HCT116 (cell line): Measurements from ENCODE around the gene CARMIL1. TPM values are rescaled to one million over a fixed set of nuclear protein-coding genes. Genes with fewer than 3 reads are reported as not detected.

Experiments used
- ATAC-seq: fragments of 200-7000 bp; cut with Tn5 transposase; 2 replicates; pipeline ENCODE4 v1.9.1; 2020; ENCODE audit warnings: mild to moderate bottlenecking, moderate library complexity
- BruUV-seq: library from RNA; stranded (reverse); fragments of 400-500 nt; replicated peaks from 2 replicates; lab custom pipeline; 2021; lab: Mats Ljungman, UMichigan
- CTCF ChIA-PET: fragments of 300-600 bp; sonication (Branson Sonifier 250); formaldehyde crosslinking; loops from one replicate; lab custom pipeline; 2021; ENCODE audit warnings: antibody characterized with exemption; lab: Charles Lee
- POLR2A ChIA-PET: fragments of 300-600, 350-600 bp; sonication (Branson Sonifier 250); formaldehyde crosslinking; loops from one replicate; lab custom pipeline; 2021; ENCODE audit warnings: antibody characterized with exemption; lab: Charles Lee
- RAD21 ChIA-PET, 2 experiments: fragments of 300-600 bp; sonication (Branson Sonifier 250); formaldehyde crosslinking; loops; one replicate each; lab custom pipeline; 2023; ENCODE audit warnings: low total read pairs in 2 of 2; ENCODE audit not compliant: uncharacterized antibody in 2 of 2, unreplicated experiment in 2 of 2, low non-redundant PET in 1 of 2; lab: Charles Lee
- DNase-seq: peaks from one replicate; pipeline ENCODE4 v3.0.0-alpha.2; 2010; ENCODE audit warnings: low read depth, low spot score
- H2AFZ ChIP-seq: fragments of 200-600 bp; shearing (Covaris generic), sonication (generic); 2 replicates; pipeline ENCODE4 v1.6.1; 2017; ENCODE audit warnings: low read depth, mixed run types, mixed read lengths, antibody characterized with exemption, low read length; ENCODE audit not compliant: poor library complexity, severe bottlenecking
- H3K27ac ChIP-seq: 2 replicates; pipeline ENCODE4 v1.5.1; 2012; ENCODE audit warnings: low read depth, low read length
- H3K27me3 ChIP-seq: fragments of 200-600 bp; sonication (generic); 2 replicates; pipeline ENCODE4 v1.6.1; 2016; ENCODE audit warnings: mixed run types, low read length, mixed read lengths; ENCODE audit not compliant: insufficient read depth
- H3K36me3 ChIP-seq, 2 experiments: fragments of 200-500 bp in 1 of 2; fragments of 200-600 bp in 1 of 2; sonication (Bioruptor generic) in 1 of 2; sonication (generic) in 1 of 2; 2 replicates each; pipeline versions ENCODE4 v1.5.1 to v1.6.1; 2014 to 2016; ENCODE audit warnings: low read length in 2 of 2, inconsistent platforms in 1 of 2, mixed read lengths in 1 of 2, mixed run types in 1 of 2; ENCODE audit not compliant: insufficient read depth in 2 of 2, control insufficient read depth in 1 of 2
- H3K4me1 ChIP-seq, 2 experiments: fragments of 200-600 bp in 1 of 2; sonication (generic) in 1 of 2; 2 replicates each; pipeline versions ENCODE4 v1.5.1 to v1.6.1; 2012 to 2017; ENCODE audit warnings: low read length in 2 of 2, inconsistent platforms in 1 of 2, mild to moderate bottlenecking in 1 of 2, mixed read lengths in 1 of 2, mixed run types in 1 of 2, moderate library complexity in 1 of 2; ENCODE audit not compliant: insufficient read depth in 2 of 2, control insufficient read depth in 1 of 2
- H3K4me2 ChIP-seq: fragments of 200-600 bp; sonication (generic); 2 replicates; pipeline ENCODE4 v1.6.1; 2017; ENCODE audit warnings: mixed run types, low read length, mixed read lengths
- H3K4me3 ChIP-seq, 2 experiments: fragments of 200-600 bp in 1 of 2; sonication (generic) in 1 of 2; replicated peaks in 1 of 2; 2 replicates each; pipeline ENCODE4 v1.5.1; 2011 to 2016; ENCODE audit warnings: low read length in 2 of 2, control low read depth in 1 of 2, low read depth in 1 of 2, mild to moderate bottlenecking in 1 of 2, mixed read lengths in 1 of 2, mixed run types in 1 of 2
- H3K79me2 ChIP-seq: fragments of 200-600 bp; sonication (generic); 2 replicates; pipeline ENCODE4 v1.6.1; 2017; ENCODE audit warnings: mild to moderate bottlenecking, mixed run types, low read length, moderate library complexity, mixed read lengths; ENCODE audit not compliant: insufficient read depth
- H3K9ac ChIP-seq: fragments of 200-600 bp; sonication (generic); 2 replicates; pipeline ENCODE4 v1.6.1; 2016; ENCODE audit warnings: low read length, mixed read lengths
- H3K9me2 ChIP-seq: fragments of 200-600 bp; sonication (generic), shearing (Covaris generic); 2 replicates; pipeline ENCODE4 v1.6.1; 2017; ENCODE audit warnings: mixed run types, mild to moderate bottlenecking, moderate library complexity; ENCODE audit not compliant: insufficient read depth
- H3K9me3 ChIP-seq, 2 experiments: fragments of 200-500 bp in 1 of 2; fragments of 200-600 bp in 1 of 2; sonication (Bioruptor generic) in 1 of 2; sonication (generic) in 1 of 2; 2 replicates each; pipeline ENCODE4 v1.6.1; 2014 to 2017; ENCODE audit warnings: low read length in 2 of 2, mixed read lengths in 2 of 2, inconsistent platforms in 1 of 2, low read depth in 1 of 2, mild to moderate bottlenecking in 1 of 2, mixed run types in 1 of 2, moderate library complexity in 1 of 2; ENCODE audit not compliant: control insufficient read depth in 1 of 2, insufficient read depth in 1 of 2
- H4K20me1 ChIP-seq: fragments of 200-600 bp; sonication (generic), shearing (Covaris generic); 2 replicates; pipeline ENCODE4 v1.6.1; 2017; ENCODE audit warnings: mixed run types, mild to moderate bottlenecking, moderate library complexity; ENCODE audit not compliant: insufficient read depth
- CEBPB ChIP-seq: IDR thresholded peaks from 2 replicates; pipeline ENCODE4 v1.6.1; 2012; ENCODE audit warnings: low read depth
- EZH2phosphoT487 ChIP-seq: fragments of 200-600 bp; IDR thresholded peaks from 2 replicates; pipeline ENCODE4 v1.6.1; 2018; ENCODE audit warnings: antibody characterized with exemption, borderline replicate concordance
- FOSL1 ChIP-seq: IDR thresholded peaks from 2 replicates; pipeline ENCODE4 v1.6.1; 2012; ENCODE audit warnings: low read depth
- JUND ChIP-seq: IDR thresholded peaks from 2 replicates; pipeline ENCODE4 v1.6.1; 2012
- RAD21 ChIP-seq: IDR thresholded peaks from 2 replicates; pipeline ENCODE4 v1.6.1; 2012; ENCODE audit warnings: low read depth, mild to moderate bottlenecking
- SP1 ChIP-seq: IDR thresholded peaks from 2 replicates; pipeline ENCODE4 v1.6.1; 2012; ENCODE audit warnings: low read depth
- SRF ChIP-seq: IDR thresholded peaks from 2 replicates; pipeline ENCODE4 v1.6.1; 2012; ENCODE audit warnings: low read depth
- TCF7L2 ChIP-seq: IDR thresholded peaks from 2 replicates; pipeline ENCODE4 v1.7.0; 2011; ENCODE audit warnings: borderline replicate concordance, inconsistent platforms; ENCODE audit not compliant: insufficient read depth, insufficient read length; ENCODE audit errors: extremely low read depth
- ZFX ChIP-seq: fragments of 450-650 bp; IDR thresholded peaks from 2 replicates; pipeline ENCODE4 v1.6.1; 2017
- ZNF274 ChIP-seq: fragments of 200-500 bp; sonication (Bioruptor generic); IDR thresholded peaks from 2 replicates; pipeline ENCODE4 v1.6.1; 2014; ENCODE audit warnings: mild to moderate bottlenecking, low read depth, low read length, inconsistent platforms
- intact Hi-C: fragments of 100-400 bp; cut with micrococcal nuclease; formaldehyde crosslinking; loops from 2 replicates; pipeline ENCODE4 v1.10.0; 2022
- total RNA-seq: library from RNA; stranded (reverse); gene quantifications from one replicate; pipeline ENCODE4 v1.2.1, GENCODE V29; 2021; ENCODE audit not compliant: unreplicated experiment
- TF ChIP-seq, protein P1 (sequence below): IDR thresholded peaks from 2 replicates; pipeline ENCODE4 v1.6.1; 2012
- TF ChIP-seq, protein P2 (sequence below), 3 experiments: fragments of 200-600 bp in 1 of 3; sonication (generic) in 1 of 3; IDR thresholded peaks in 2 of 3; conservative IDR thresholded peaks in 1 of 3; 2 replicates each; pipeline ENCODE4 v1.5.1; 2012 to 2017; ENCODE audit warnings: low read depth in 2 of 3, low read length in 2 of 3, antibody characterized with exemption in 1 of 3, borderline replicate concordance in 1 of 3, control low read depth in 1 of 3, mild to moderate bottlenecking in 1 of 3, mixed read lengths in 1 of 3, mixed run types in 1 of 3, moderate library complexity in 1 of 3; ENCODE audit not compliant: insufficient read depth in 1 of 3
- TF ChIP-seq, protein P3 (sequence below): IDR thresholded peaks from 2 replicates; pipeline ENCODE4 v1.6.1; 2011; ENCODE audit warnings: mild to moderate bottlenecking, low read length, moderate library complexity; ENCODE audit not compliant: insufficient replicate concordance; ENCODE audit errors: extremely low read depth

CARMIL1 gene
- total RNA-seq, 1 experiment from 2014 or later = 21.7 TPM

DNA sequence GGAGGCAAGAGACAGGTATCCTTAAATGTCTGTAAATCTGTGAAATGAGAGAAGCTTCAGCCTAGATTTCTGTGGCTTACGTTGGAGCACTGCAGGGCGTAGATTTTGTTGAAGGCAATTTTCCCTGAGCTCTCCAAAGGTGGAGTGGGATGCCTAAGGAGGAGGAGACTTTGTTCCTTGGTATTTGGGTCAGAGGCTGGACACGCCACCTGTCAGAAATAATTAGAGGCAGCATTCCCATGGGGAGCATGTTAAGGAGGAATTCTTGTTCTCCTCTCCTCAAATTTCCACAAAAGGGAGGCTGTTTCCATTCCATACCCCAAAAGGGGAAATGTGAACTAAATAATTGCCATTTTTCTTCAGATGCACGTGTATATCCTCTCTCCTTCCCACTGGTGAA lies 361.7 kb downstream of the CARMIL1 start:
- ATAC-seq = no peak
- Histone ChIP-seq H3K79me2 (no peaks in the 10 kb centered on the region), H3K4me1 (no peaks in the 10 kb centered on the region), H3K27me3 (peaks cover 41% of the 10 kb centered on the region; the same call in 1 of the 2 replicates), H3K27ac (no peak overlapping the region), H4K20me1 (no peaks in the 10 kb centered on the region), H3K9me3 (no peaks in the 10 kb centered on the region), H3K36me3 (no peaks in the 10 kb centered on the region), H3K9me2 (no peaks in the 10 kb centered on the region), H3K4me2 (no peak overlapping the region), H3K9ac (no peak overlapping the region), H3K4me3 (no peak overlapping the region), H2AFZ (no peak overlapping the region)
- POLR2A ChIA-PET = no interaction called here
- DNase-seq = no peak
- BruUV-seq = no TSS peak
- CTCF ChIA-PET = no interaction called here
- RAD21 ChIA-PET = no interaction called here
- intact Hi-C loops = no loop called here
- TF ChIP-seq SRF (no peak), SP1 (no peak), ZNF274 (no peak), ZFX (no peak), EZH2phosphoT487 (no peak), TCF7L2 (no peak), JUND (no peak), RAD21 (no peak)
- TF ChIP-seq, protein P1, sequence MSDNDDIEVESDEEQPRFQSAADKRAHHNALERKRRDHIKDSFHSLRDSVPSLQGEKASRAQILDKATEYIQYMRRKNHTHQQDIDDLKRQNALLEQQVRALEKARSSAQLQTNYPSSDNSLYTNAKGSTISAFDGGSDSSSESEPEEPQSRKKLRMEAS = no peak

DNA sequence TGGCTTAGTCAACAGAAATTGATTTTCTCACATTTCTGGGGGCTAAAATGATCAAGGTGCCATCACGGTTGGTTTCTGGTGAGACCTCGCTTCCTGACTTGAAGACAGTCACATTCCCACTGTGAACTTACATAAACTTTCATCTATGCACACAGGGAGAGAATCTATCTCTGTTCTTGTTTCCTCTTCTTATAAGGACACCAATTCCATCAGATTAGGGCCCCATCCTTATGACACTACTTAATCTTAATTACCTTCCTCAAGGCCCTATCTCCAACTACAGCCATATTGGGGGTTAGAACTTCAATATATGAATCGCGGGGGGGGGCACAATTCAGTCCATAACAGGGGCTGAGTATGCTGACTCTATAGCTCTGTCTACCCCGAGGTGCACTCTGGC lies 362.2 kb downstream of the CARMIL1 start:
- H3K9me2 ChIP-seq = no peaks in the 10 kb centered on the region
- no peak for DNase-seq
- H2AFZ ChIP-seq = no peak overlapping the region
- no peak for ATAC-seq
- intact Hi-C loops = no loop called here
- no peaks in the 10 kb centered on the region for H4K20me1 ChIP-seq
- no peak overlapping the region for H3K4me2 ChIP-seq
- ChIA-PET RAD21 (no interaction called here), POLR2A (no interaction called here), CTCF (no interaction called here)
- H3K9ac ChIP-seq = no peak overlapping the region
- peaks cover 42% of the 10 kb centered on the region; the same call in 1 of the 2 replicates for H3K27me3 ChIP-seq
- H3K4me1 ChIP-seq = no peaks in the 10 kb centered on the region
- H3K4me3 ChIP-seq = no peak overlapping the region
- H3K27ac ChIP-seq = no peak overlapping the region
- H3K79me2 ChIP-seq = no peaks in the 10 kb centered on the region
- H3K9me3 ChIP-seq = no peaks in the 10 kb centered on the region
- H3K36me3 ChIP-seq = no peaks in the 10 kb centered on the region
- TF ChIP-seq EZH2phosphoT487 (no peak), SP1 (no peak), RAD21 (no peak), CEBPB (no peak), TCF7L2 (no peak), FOSL1 (no peak)
- TF ChIP-seq, protein P2, sequence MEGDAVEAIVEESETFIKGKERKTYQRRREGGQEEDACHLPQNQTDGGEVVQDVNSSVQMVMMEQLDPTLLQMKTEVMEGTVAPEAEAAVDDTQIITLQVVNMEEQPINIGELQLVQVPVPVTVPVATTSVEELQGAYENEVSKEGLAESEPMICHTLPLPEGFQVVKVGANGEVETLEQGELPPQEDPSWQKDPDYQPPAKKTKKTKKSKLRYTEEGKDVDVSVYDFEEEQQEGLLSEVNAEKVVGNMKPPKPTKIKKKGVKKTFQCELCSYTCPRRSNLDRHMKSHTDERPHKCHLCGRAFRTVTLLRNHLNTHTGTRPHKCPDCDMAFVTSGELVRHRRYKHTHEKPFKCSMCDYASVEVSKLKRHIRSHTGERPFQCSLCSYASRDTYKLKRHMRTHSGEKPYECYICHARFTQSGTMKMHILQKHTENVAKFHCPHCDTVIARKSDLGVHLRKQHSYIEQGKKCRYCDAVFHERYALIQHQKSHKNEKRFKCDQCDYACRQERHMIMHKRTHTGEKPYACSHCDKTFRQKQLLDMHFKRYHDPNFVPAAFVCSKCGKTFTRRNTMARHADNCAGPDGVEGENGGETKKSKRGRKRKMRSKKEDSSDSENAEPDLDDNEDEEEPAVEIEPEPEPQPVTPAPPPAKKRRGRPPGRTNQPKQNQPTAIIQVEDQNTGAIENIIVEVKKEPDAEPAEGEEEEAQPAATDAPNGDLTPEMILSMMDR (IDR thresholded peaks at IDR 0.05 in 2 of 3, conservative IDR thresholded peaks at IDR 0.05 in 1 of 3; ENCODE audit: borderline replicate concordance in 1 of 3, insufficient read depth in 1 of 3, low read depth in 2 of 3, low read length in 2 of 3) = no peak
- TF ChIP-seq, protein P1 = no peak
- TF ChIP-seq, protein P3, sequence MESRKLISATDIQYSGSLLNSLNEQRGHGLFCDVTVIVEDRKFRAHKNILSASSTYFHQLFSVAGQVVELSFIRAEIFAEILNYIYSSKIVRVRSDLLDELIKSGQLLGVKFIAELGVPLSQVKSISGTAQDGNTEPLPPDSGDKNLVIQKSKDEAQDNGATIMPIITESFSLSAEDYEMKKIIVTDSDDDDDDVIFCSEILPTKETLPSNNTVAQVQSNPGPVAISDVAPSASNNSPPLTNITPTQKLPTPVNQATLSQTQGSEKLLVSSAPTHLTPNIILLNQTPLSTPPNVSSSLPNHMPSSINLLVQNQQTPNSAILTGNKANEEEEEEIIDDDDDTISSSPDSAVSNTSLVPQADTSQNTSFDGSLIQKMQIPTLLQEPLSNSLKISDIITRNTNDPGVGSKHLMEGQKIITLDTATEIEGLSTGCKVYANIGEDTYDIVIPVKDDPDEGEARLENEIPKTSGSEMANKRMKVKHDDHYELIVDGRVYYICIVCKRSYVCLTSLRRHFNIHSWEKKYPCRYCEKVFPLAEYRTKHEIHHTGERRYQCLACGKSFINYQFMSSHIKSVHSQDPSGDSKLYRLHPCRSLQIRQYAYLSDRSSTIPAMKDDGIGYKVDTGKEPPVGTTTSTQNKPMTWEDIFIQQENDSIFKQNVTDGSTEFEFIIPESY = no peak
- BruUV-seq = no TSS peak
